Ectodermal cell (in vitro differentiated cells): ENCODE measurements around the gene MAPK8.
A peak's percentile ranks its signal among the peaks of the same experiment; 100 is the strongest.

Experiments used
- H3K27ac ChIP-seq: 2 replicates; pipeline ENCODE4 v1.7.0; 2013; ENCODE audit warnings: mild to moderate bottlenecking, low read depth, low read length; ENCODE audit not compliant: insufficient read depth, poor library complexity, severe bottlenecking
- H3K27me3 ChIP-seq: 2 replicates; pipeline ENCODE4 v1.7.0; 2013; ENCODE audit warnings: mild to moderate bottlenecking, low read length; ENCODE audit not compliant: insufficient read depth, control insufficient read depth, poor library complexity, severe bottlenecking
- H3K36me3 ChIP-seq: one replicate; pipeline ENCODE4 v1.7.0; 2013; ENCODE audit warnings: low read length; ENCODE audit not compliant: control insufficient read depth, insufficient read depth
- H3K4me1 ChIP-seq: one replicate; pipeline ENCODE4 v1.7.0; 2013; ENCODE audit warnings: low read length; ENCODE audit not compliant: control insufficient read depth, insufficient read depth
- H3K4me3 ChIP-seq: 2 replicates; pipeline ENCODE4 v1.7.0; 2013; ENCODE audit warnings: low read depth, low read length, control low read depth; ENCODE audit not compliant: insufficient read depth
- H3K9me3 ChIP-seq: 2 replicates; pipeline ENCODE4 v1.7.0; 2013; ENCODE audit warnings: mild to moderate bottlenecking, low read length, moderate library complexity; ENCODE audit not compliant: control insufficient read depth
- WGBS, 2 experiments: methylation state at CpG; one replicate each; pipeline ENCODE4 v1.1.7; 2013; ENCODE audit warnings: missing lambda C conversion rate in 2 of 2; 5-methylcytosine and 5-hydroxymethylcytosine counted together

Gene MAPK8

GRCh38 chr10:48442809-48443177 is 136.3 kb downstream of the MAPK8 start:
- Histone ChIP-seq H3K4me1 (peaks cover 11% of the 10 kb centered on the region), H3K4me3 (no peak overlapping the region), H3K27ac (no peak overlapping the region), H3K36me3 (no peaks in the 10 kb centered on the region), H3K27me3 (no peaks in the 10 kb centered on the region), H3K9me3 (no peaks in the 10 kb centered on the region)
- 92 to 94% methylated on average over 5 of the region's 5 CpGs for WGBS, 2 experiments

- no peaks in the 10 kb centered on the region for H3K27me3 ChIP-seq
- 73 to 78% methylated on average over 2 of the region's 2 CpGs for WGBS, 2 experiments
- peaks cover 11% of the 10 kb centered on the region for H3K4me1 ChIP-seq
- H3K9me3 ChIP-seq: no peaks in the 10 kb centered on the region
- no peaks in the 10 kb centered on the region for H3K36me3 ChIP-seq
- no peak overlapping the region for H3K4me3 ChIP-seq
- H3K27ac ChIP-seq: peak overlapping the region; percentile 50
These were observed 137.8 kb downstream of the MAPK8 start for GRCh38 chr10:48444266-48444665.

GRCh38 chr10:48444861-48445841 is 138.7 kb downstream of the MAPK8 start:
- 84 to 88% methylated on average over 20 of the region's 20 CpGs for WGBS, 2 experiments
- H3K9me3 ChIP-seq: no peaks in the 10 kb centered on the region
- no peak overlapping the region for H3K4me3 ChIP-seq
- H3K27ac ChIP-seq: peak overlapping the region; percentile 50
- no peaks in the 10 kb centered on the region for H3K36me3 ChIP-seq
- peaks cover 11% of the 10 kb centered on the region for H3K4me1 ChIP-seq
- H3K27me3 ChIP-seq: no peaks in the 10 kb centered on the region

GRCh38 chr10:48445932-48446331 is 139.5 kb downstream of the MAPK8 start:
- Histone ChIP-seq H3K4me3 (no peak overlapping the region), H3K27ac (no peak overlapping the region), H3K27me3 (no peaks in the 10 kb centered on the region), H3K9me3 (no peaks in the 10 kb centered on the region), H3K36me3 (no peaks in the 10 kb centered on the region), H3K4me1 (peaks cover 11% of the 10 kb centered on the region)
- 87% methylated on average over 7 of the region's 7 CpGs for WGBS, 2 experiments

GRCh38 chr10:48446785-48447184 is 140.3 kb downstream of the MAPK8 start:
- no peak overlapping the region for H3K4me3 ChIP-seq
- WGBS, 2 experiments: 92 to 94% methylated on average over 7 of the region's 7 CpGs
- H3K27me3 ChIP-seq: no peaks in the 10 kb centered on the region
- H3K4me1 ChIP-seq: peaks cover 11% of the 10 kb centered on the region
- no peak overlapping the region for H3K27ac ChIP-seq
- H3K9me3 ChIP-seq: no peaks in the 10 kb centered on the region
- no peaks in the 10 kb centered on the region for H3K36me3 ChIP-seq

- Histone ChIP-seq H3K27me3 (no peaks in the 10 kb centered on the region), H3K9me3 (no peaks in the 10 kb centered on the region), H3K4me3 (no peak overlapping the region), H3K27ac (no peak overlapping the region), H3K36me3 (no peaks in the 10 kb centered on the region), H3K4me1 (peaks cover 11% of the 10 kb centered on the region)
- 92 to 93% methylated on average over 11 of the region's 11 CpGs for WGBS, 2 experiments
These were observed 141.1 kb downstream of the MAPK8 start for GRCh38 chr10:48447356-48448215.

- no peaks in the 10 kb centered on the region for H3K9me3 ChIP-seq
- H3K27ac ChIP-seq: no peak overlapping the region
- no peak overlapping the region for H3K4me3 ChIP-seq
- no peaks in the 10 kb centered on the region for H3K27me3 ChIP-seq
- peaks cover 11% of the 10 kb centered on the region for H3K4me1 ChIP-seq
- H3K36me3 ChIP-seq: no peaks in the 10 kb centered on the region
- 94 to 99% methylated on average over 4 of the region's 4 CpGs for WGBS, 2 experiments
These were observed 142.3 kb downstream of the MAPK8 start for GRCh38 chr10:48448796-48449195.

- WGBS, 2 experiments: 92% methylated on average over 19 of the region's 19 CpGs
- Histone ChIP-seq H3K27me3 (no peaks in the 10 kb centered on the region), H3K27ac (no peak overlapping the region), H3K36me3 (no peaks in the 10 kb centered on the region), H3K9me3 (no peaks in the 10 kb centered on the region), H3K4me1 (peaks cover 7% of the 10 kb centered on the region), H3K4me3 (no peak overlapping the region)
These were observed 143.2 kb downstream of the MAPK8 start for GRCh38 chr10:48449501-48450232.

DNA sequence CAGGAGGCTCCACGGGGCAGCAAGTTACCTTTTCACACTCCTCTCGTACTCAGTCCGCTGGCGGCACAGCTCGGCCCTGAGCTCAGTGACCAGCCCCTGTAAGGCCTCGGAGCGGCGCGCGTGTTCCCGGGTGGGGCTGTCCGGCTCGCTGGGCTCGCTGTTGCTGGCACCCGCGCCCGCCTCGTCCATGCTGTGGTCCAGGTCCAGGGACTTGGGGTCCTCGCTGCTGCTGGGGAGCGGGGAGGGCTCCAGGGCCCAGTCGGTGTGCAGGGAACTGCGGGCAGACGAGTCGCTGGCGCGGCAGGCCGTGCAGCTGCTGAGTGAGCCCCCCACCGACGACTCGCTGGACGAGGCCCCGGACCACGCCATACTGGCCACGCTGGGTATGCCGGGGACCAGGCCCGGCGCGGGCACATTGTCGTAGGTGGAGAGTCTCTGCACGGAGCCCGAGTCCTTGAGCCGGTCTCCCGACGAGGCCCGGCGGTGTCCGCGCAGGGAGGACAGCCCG is 143.8 kb downstream of the MAPK8 start:
- H3K27ac ChIP-seq: no peak overlapping the region
- peaks cover 1% of the 10 kb centered on the region for H3K4me1 ChIP-seq
- no peak overlapping the region for H3K4me3 ChIP-seq
- no peaks in the 10 kb centered on the region for H3K36me3 ChIP-seq
- 95 to 96% methylated on average over 49 of the region's 49 CpGs for WGBS, 2 experiments
- no peaks in the 10 kb centered on the region for H3K9me3 ChIP-seq
- H3K27me3 ChIP-seq: no peaks in the 10 kb centered on the region
